ENCODE data around the gene TCF12. TPM values are rescaled to one million over a fixed set of nuclear protein-coding genes. Genes with fewer than 3 reads are reported as not detected.

Gene TCF12
- total and polyA plus RNA-seq, 2 of the 8 experiments (the other 6 are each of a cell fraction or from before 2014, with no cell fraction given) = 85.8 to 101 TPM

- Histone ChIP-seq H3K36me3 (ENCODE audit: control insufficient read depth in 2 of 4, insufficient read depth in 4 of 4, low read length in 3 of 4) (no peaks in the 10 kb centered on the region), H3K18ac (ENCODE audit: extremely low read depth, low read length) (no peak overlapping the region), H3K4me2 (ENCODE audit: insufficient read depth in 1 of 2, low read depth in 2 of 2, low read length in 2 of 2) (no peak overlapping the region), H4K8ac (ENCODE audit: extremely low read depth, insufficient read depth, low read length) (no peak overlapping the region), H3K14ac (ENCODE audit: insufficient read length) (no peak overlapping the region), H4K5ac (ENCODE audit: insufficient read length, low read depth, low read length) (no peak overlapping the region), H3K56ac (replicated peaks; ENCODE audit: insufficient read length, low read depth, low read length) (no peak overlapping the region), H4K20me1 (replicated peaks in 1 of 2; ENCODE audit: control insufficient read depth in 1 of 2, insufficient read depth in 2 of 2, low read length in 2 of 2) (no peaks in the 10 kb centered on the region), H3K79me1 (ENCODE audit: low read depth, low read length) (no peaks in the 10 kb centered on the region), H3K9me3 (ENCODE audit: insufficient read depth in 2 of 2, low read depth in 1 of 2, low read length in 1 of 2) (no peaks in the 10 kb centered on the region), H2AK5ac (ENCODE audit: low read depth, low read length) (no peak overlapping the region), H2BK5ac (ENCODE audit: low read depth, low read length) (no peak overlapping the region), H3K4me3 (ENCODE audit: extremely low read depth in 1 of 4, insufficient read depth in 2 of 4, low read depth in 3 of 4, low read length in 4 of 4) (no peak overlapping the region), H3K27ac (ENCODE audit: low read depth, low read length) (no peak overlapping the region), H3K23ac (ENCODE audit: insufficient read length) (no peak overlapping the region), H2BK15ac (ENCODE audit: low read length) (no peak overlapping the region), H3K9ac (replicated peaks in 1 of 4; ENCODE audit: extremely low read depth in 1 of 4, low read depth in 3 of 4, low read length in 3 of 4) (no peak overlapping the region), H3K4me1 (replicated peaks in 1 of 4; ENCODE audit: control insufficient read depth in 3 of 4, insufficient read depth in 4 of 4, low read length in 3 of 4) (no peaks in the 10 kb centered on the region), H3K23me2 (ENCODE audit: low read depth, low read length) (no peaks in the 10 kb centered on the region), H4K91ac (replicated peaks; ENCODE audit: insufficient read length, low read length) (no peak overlapping the region), H2BK120ac (replicated peaks; ENCODE audit: low read depth, low read length) (no peak overlapping the region), H3K27me3 (replicated peaks in 1 of 4; ENCODE audit: control insufficient read depth in 3 of 4, extremely low read depth in 1 of 4, insufficient read depth in 3 of 4, low read length in 3 of 4) (no peaks in the 10 kb centered on the region), H2BK12ac (ENCODE audit: low read depth, low read length) (no peak overlapping the region), H3K4ac (replicated peaks; ENCODE audit: insufficient read length, low read depth, low read length) (no peak overlapping the region), H3K79me2 (ENCODE audit: control insufficient read depth in 1 of 2, insufficient read depth in 2 of 2, low read length in 2 of 2) (no peaks in the 10 kb centered on the region), H2AFZ (ENCODE audit: low read length) (no peak overlapping the region), H2BK20ac (ENCODE audit: low read length) (no peak overlapping the region)
- ChIA-PET POLR2A (ENCODE audit: partially characterized antibody) (interaction anchor here (0.6 to 0.7 kb wide), 2 partner anchors 15 to 143 kb away, joined by 3 read pairs; no protein-coding TSS in a partner anchor), CTCF (ENCODE audit: partially characterized antibody) (no interaction called here)
- FAIRE-seq (no peak), DNase-seq (ENCODE audit: low read depth in 1 of 2, low spot score in 2 of 2) (no peak)
- whole genome bisulfite sequencing, 2 experiments (ENCODE audit: extremely low coverage in 1 of 2, insufficient coverage in 1 of 2, insufficient read length in 1 of 2, insufficient replicate concordance in 2 of 2, low coverage in 1 of 2, low lambda C conversion rate in 2 of 2, missing lambda C conversion rate in 1 of 2) = 84% methylated on average over 5 of the region's 5 CpGs; no CpG with 5 or more reads in 1 of the 2 experiments
- TF ChIP-seq SP1 (IDR thresholded peaks at IDR 0.05; ENCODE audit: low read depth, low read length) (no peak), TAF1 (IDR thresholded peaks at IDR 0.05; ENCODE audit: low read depth, low read length) (no peak)
Observed at GRCh38 chr15:57183614-57184344, 265.3 kb downstream of the TCF12 start.
